Skeletal muscle cell (primary cell): Measurements from ENCODE around the gene ATP10D.
A peak's percentile ranks its signal among the peaks of the same experiment; 100 is the strongest.

Experiments
- DNase-seq: peaks from one replicate; pipeline ENCODE4 v3.0.0-alpha.2; 2010; ENCODE audit warnings: low read depth
- H3K4me3 ChIP-seq: 2 replicates; pipeline ENCODE4 v1.5.1; 2011; ENCODE audit warnings: low read depth, mild to moderate bottlenecking, control low read depth, low read length, moderate library complexity

ATP10D gene

GRCh38 chr4:47566969-47567368 lies 81.9 kb downstream of the ATP10D start:
- no peak overlapping the region for H3K4me3 ChIP-seq
- DNase-seq: no peak

- no peak for DNase-seq
- H3K4me3 ChIP-seq: no peak overlapping the region
Observed at GRCh38 chr4:47567511-47567910, 82.4 kb downstream of the ATP10D start.

GRCh38 chr4:47570816-47571215 lies 85.7 kb downstream of the ATP10D start:
- no peak for DNase-seq
- H3K4me3 ChIP-seq: no peak overlapping the region

- no peak overlapping the region for H3K4me3 ChIP-seq
- DNase-seq: no peak
Observed at GRCh38 chr4:47572981-47573380, 87.9 kb downstream of the ATP10D start.

- no peak overlapping the region for H3K4me3 ChIP-seq
- DNase-seq: peak; percentile 76
Observed at GRCh38 chr4:47577779-47578553, 92.9 kb downstream of the ATP10D start.

GRCh38 chr4:47579235-47579634 lies 94.2 kb downstream of the ATP10D start:
- H3K4me3 ChIP-seq: no peak overlapping the region
- DNase-seq: no peak

GRCh38 chr4:47590325-47590724 lies 105.2 kb downstream of the ATP10D start:
- H3K4me3 ChIP-seq: no peak overlapping the region
- no peak for DNase-seq

GRCh38 chr4:47597696-47598095 lies 112.6 kb downstream of the ATP10D start:
- no peak overlapping the region for H3K4me3 ChIP-seq
- DNase-seq: no peak

GRCh38 chr4:47598320-47598719 lies 113.2 kb downstream of the ATP10D start:
- DNase-seq: no peak
- no peak overlapping the region for H3K4me3 ChIP-seq

GRCh38 chr4:47598896-47599295 lies 113.8 kb downstream of the ATP10D start:
- no peak for DNase-seq
- no peak overlapping the region for H3K4me3 ChIP-seq

- no peak for DNase-seq
- H3K4me3 ChIP-seq: no peak overlapping the region
Observed at GRCh38 chr4:47606482-47606881, 121.4 kb downstream of the ATP10D start.

GRCh38 chr4:47612116-47613023 lies 127.3 kb downstream of the ATP10D start:
- DNase-seq: no peak
- no peak overlapping the region for H3K4me3 ChIP-seq

- no peak for DNase-seq
- H3K4me3 ChIP-seq: no peak overlapping the region
Observed at GRCh38 chr4:47615385-47615784, 130.3 kb downstream of the ATP10D start.

GRCh38 chr4:47617607-47618006 lies 132.5 kb downstream of the ATP10D start:
- H3K4me3 ChIP-seq: no peak overlapping the region
- no peak for DNase-seq

GRCh38 chr4:47619691-47620090 lies 134.6 kb downstream of the ATP10D start:
- no peak overlapping the region for H3K4me3 ChIP-seq
- DNase-seq: no peak

GRCh38 chr4:47621181-47621580 lies 136.1 kb downstream of the ATP10D start:
- no peak for DNase-seq

GRCh38 chr4:47624031-47624441 lies 139.0 kb downstream of the ATP10D start:
- no peak for DNase-seq
- no peak overlapping the region for H3K4me3 ChIP-seq

More at GRCh38 chr4:47621181-47621580, 136.1 kb downstream of the ATP10D start:
- H3K4me3 ChIP-seq: no peak overlapping the region

GRCh38 chr4:47631161-47631560 lies 146.1 kb downstream of the ATP10D start:
- DNase-seq: no peak
- H3K4me3 ChIP-seq: no peak overlapping the region

- DNase-seq: no peak
- H3K4me3 ChIP-seq: no peak overlapping the region
Observed at GRCh38 chr4:47639531-47639930, 154.5 kb downstream of the ATP10D start.

- no peak overlapping the region for H3K4me3 ChIP-seq
Observed at GRCh38 chr4:47640911-47641310, 155.8 kb downstream of the ATP10D start.

GRCh38 chr4:47641755-47642154 lies 156.7 kb downstream of the ATP10D start:
- H3K4me3 ChIP-seq: no peak overlapping the region
- DNase-seq: peak; percentile 64

More at GRCh38 chr4:47640911-47641310, 155.8 kb downstream of the ATP10D start:
- DNase-seq: no peak
